NCI-H2107 treated with DMSO at 0.1 percent for 48 hours (cell line): ENCODE data around the gene NRM.

Experiments used
- DNase-seq: peaks from one replicate; lab custom pipeline; 2025; ENCODE audit not compliant: unreplicated experiment; lab: John Stamatoyannopoulos, UW

The NRM gene

GRCh38 chr6:30689022-30689865 lies 1.5 kb downstream of the NRM start:
- DNase-seq = no peak

- no peak for DNase-seq
These were observed 2.2 kb downstream of the NRM start for GRCh38 chr6:30688569-30688968.

- DNase-seq = no peak
These were observed 2.9 kb downstream of the NRM start for GRCh38 chr6:30687659-30688431.

- peak; percentile 41 for DNase-seq
These were observed 3.7 kb downstream of the NRM start for GRCh38 chr6:30686908-30687658.

- no peak for DNase-seq
These were observed 4.5 kb downstream of the NRM start, which contains the start of gene PPP1R18 for GRCh38 chr6:30686009-30686907. PPP1R18 (minus strand) TSS chr6:30686645; CDS start chr6:30686018, 627 bp downstream.

- DNase-seq = no peak
These were observed 5.4 kb downstream of the NRM start for GRCh38 chr6:30685157-30686008.

GRCh38 chr6:30684386-30685156 lies 6.2 kb downstream of the NRM start:
- no peak for DNase-seq

GRCh38 chr6:30683980-30684338 lies 6.8 kb downstream of the NRM start:
- no peak for DNase-seq

GRCh38 chr6:30683183-30683979 lies 7.4 kb downstream of the NRM start:
- no peak for DNase-seq

- DNase-seq = no peak
These were observed 8.4 kb downstream of the NRM start for GRCh38 chr6:30682143-30683117.

GRCh38 chr6:30681766-30682142 lies 9.0 kb downstream of the NRM start:
- DNase-seq = no peak

GRCh38 chr6:30679765-30680535 lies 10.8 kb downstream of the NRM start:
- no peak for DNase-seq

GRCh38 chr6:30678964-30679726 lies 11.6 kb downstream of the NRM start:
- DNase-seq = peak; percentile 29

GRCh38 chr6:30676660-30677285 lies 14.0 kb downstream of the NRM start:
- DNase-seq = no peak
